CD4-positive, CD25-positive, alpha-beta regulatory T cell (primary cell): ENCODE results near the gene PPP4C. TPM values are rescaled to one million over a fixed set of nuclear protein-coding genes. Genes with fewer than 3 reads are reported as not detected.

Source experiments
- ATAC-seq, 2 donors: fragments of 150-1000 bp; cut with Tn5 transposase; one replicate each; pipeline ENCODE4 v1.10.0; 2021; ENCODE audit warnings: low read depth in 2 of 2, moderate number of reproducible peaks in 2 of 2, moderate library complexity in 1 of 2
- DNase-seq, 3 donors: peaks; one replicate each; pipeline versions ENCODE4 v3.0.0 to v3.0.0-alpha.2; 2012 to 2022; ENCODE audit warnings: mixed read lengths in 1 of 3
- H3K27ac ChIP-seq: one replicate; pipeline ENCODE4 v1.7.0; 2013; ENCODE audit warnings: mild to moderate bottlenecking, low read length; ENCODE audit not compliant: insufficient read depth, poor library complexity, severe bottlenecking
- H3K27me3 ChIP-seq: one replicate; pipeline ENCODE4 v1.7.0; 2013; ENCODE audit warnings: low read length; ENCODE audit not compliant: control insufficient read depth, insufficient read depth
- H3K36me3 ChIP-seq: one replicate; pipeline ENCODE4 v1.7.0; 2013; ENCODE audit warnings: mild to moderate bottlenecking, low read length, moderate library complexity; ENCODE audit not compliant: control insufficient read depth, insufficient read depth
- H3K4me1 ChIP-seq: 2 replicates; pipeline ENCODE4 v1.7.0; 2013; ENCODE audit warnings: mild to moderate bottlenecking, low read length; ENCODE audit not compliant: insufficient read depth, control insufficient read depth, poor library complexity, severe bottlenecking
- H3K4me3 ChIP-seq: one replicate; pipeline ENCODE4 v1.7.0; 2013; ENCODE audit warnings: low read depth, mild to moderate bottlenecking, low read length, moderate library complexity
- H3K9me3 ChIP-seq, 2 experiments: 1 replicate in 1 of 2; 2 replicates in 1 of 2; pipeline ENCODE4 v1.7.0; 2013; ENCODE audit warnings: low read length in 2 of 2, mild to moderate bottlenecking in 1 of 2, moderate library complexity in 1 of 2; ENCODE audit not compliant: control insufficient read depth in 2 of 2
- H3K27ac Mint-ChIP-seq, 3 donors: one replicate each; pipeline ENCODE4 v1.8.0; 2020 to 2022; ENCODE audit warnings: mild to moderate bottlenecking in 3 of 3, mixed read lengths in 3 of 3, moderate library complexity in 2 of 3
- H3K27me3 Mint-ChIP-seq: one replicate; pipeline ENCODE4 v1.8.0; 2022; ENCODE audit warnings: mild to moderate bottlenecking, mixed read lengths
- H3K36me3 Mint-ChIP-seq: one replicate; pipeline ENCODE4 v1.8.0; 2020; ENCODE audit warnings: mixed read lengths
- H3K4me1 Mint-ChIP-seq, 4 donors: one replicate each; pipeline ENCODE4 v1.8.0; 2020 to 2022; ENCODE audit warnings: mixed read lengths in 4 of 4, mild to moderate bottlenecking in 1 of 4
- H3K4me3 Mint-ChIP-seq, 4 donors: one replicate each; pipeline ENCODE4 v1.8.0; 2020 to 2022; ENCODE audit warnings: mild to moderate bottlenecking in 4 of 4, mixed read lengths in 4 of 4, moderate library complexity in 3 of 4
- H3K9me3 Mint-ChIP-seq, 7 donors: one replicate each; pipeline ENCODE4 v1.8.0; 2020 to 2022; ENCODE audit warnings: mixed read lengths in 7 of 7, mild to moderate bottlenecking in 3 of 7, moderate library complexity in 2 of 7
- polyA plus RNA-seq, 4 donors: library from polyadenylated mRNA; unstranded; fragments of 300-500 nt; fragmentation: Illumina TruSeq; gene quantifications; one replicate each; pipeline ENCODE4 v1.2.3, GENCODE V29; 2021
- total RNA-seq: library from RNA; stranded (reverse); gene quantifications from one replicate; pipeline ENCODE4 v1.2.3, GENCODE V29; 2022

PPP4C gene
- total and polyA plus RNA-seq, 5 donors from 2014 or later = 97.0 to 289 (median 242) TPM

DNA sequence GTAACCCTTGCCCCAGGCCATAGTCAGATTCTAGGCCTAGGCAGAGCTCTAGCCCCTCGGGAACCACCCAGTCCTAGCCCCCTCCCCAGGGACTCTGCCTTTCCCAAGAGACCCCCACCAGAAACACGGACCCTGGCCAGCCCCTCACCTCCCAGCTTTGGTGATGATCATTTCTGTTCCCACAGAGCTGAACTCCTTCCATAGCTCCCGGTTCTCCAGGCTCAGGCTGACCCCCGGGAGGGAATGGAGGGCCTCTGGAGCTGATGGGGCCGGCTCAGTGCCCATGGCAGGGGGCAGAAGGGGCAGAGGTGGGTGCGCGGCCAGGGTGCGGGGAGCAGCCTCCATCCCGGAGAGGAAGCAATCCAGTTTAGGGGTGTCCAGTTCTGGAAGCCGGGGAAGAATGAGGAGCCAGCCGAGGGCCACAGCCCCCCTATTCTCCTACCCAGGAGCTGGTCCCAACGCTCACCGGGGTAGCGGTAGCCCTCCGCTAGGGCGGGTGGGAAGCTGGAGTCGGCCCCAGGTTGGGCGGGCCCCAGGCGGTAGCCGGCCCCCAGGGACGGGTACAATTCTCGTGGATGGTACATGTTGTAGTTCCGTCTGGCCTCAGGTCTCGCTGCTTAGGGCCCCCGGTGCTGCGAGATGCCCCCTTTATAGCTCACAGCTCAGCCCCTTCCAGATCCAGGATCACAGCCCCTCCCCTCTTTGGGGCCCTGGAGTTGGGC is 15.0 kb downstream of the PPP4C start:
- Histone ChIP-seq H3K4me3 (no peak overlapping the region), H3K27ac (no peak overlapping the region), H3K9me3 (no peaks in the 10 kb centered on the region), H3K36me3 (peaks cover 14% of the 10 kb centered on the region), H3K4me1 (peaks cover 52% of the 10 kb centered on the region), H3K27me3 (no peaks in the 10 kb centered on the region)
- no peaks in the 10 kb centered on the region for H3K27me3 Mint-ChIP-seq
- DNase-seq = no peak
- peak overlapping the region; percentile 60 to 92 (median 66) for H3K4me3 Mint-ChIP-seq
- no peak for ATAC-seq
- H3K36me3 Mint-ChIP-seq = peaks cover 18% of the 10 kb centered on the region
- H3K9me3 Mint-ChIP-seq = peaks cover 0 to 5% (median 0%) of the 10 kb centered on the region in 7 donors
- peaks cover 8 to 57% (median 24%) of the 10 kb centered on the region in 4 donors for H3K4me1 Mint-ChIP-seq
- peak overlapping the region; percentile 71 to 83 (median 78) for H3K27ac Mint-ChIP-seq

DNA sequence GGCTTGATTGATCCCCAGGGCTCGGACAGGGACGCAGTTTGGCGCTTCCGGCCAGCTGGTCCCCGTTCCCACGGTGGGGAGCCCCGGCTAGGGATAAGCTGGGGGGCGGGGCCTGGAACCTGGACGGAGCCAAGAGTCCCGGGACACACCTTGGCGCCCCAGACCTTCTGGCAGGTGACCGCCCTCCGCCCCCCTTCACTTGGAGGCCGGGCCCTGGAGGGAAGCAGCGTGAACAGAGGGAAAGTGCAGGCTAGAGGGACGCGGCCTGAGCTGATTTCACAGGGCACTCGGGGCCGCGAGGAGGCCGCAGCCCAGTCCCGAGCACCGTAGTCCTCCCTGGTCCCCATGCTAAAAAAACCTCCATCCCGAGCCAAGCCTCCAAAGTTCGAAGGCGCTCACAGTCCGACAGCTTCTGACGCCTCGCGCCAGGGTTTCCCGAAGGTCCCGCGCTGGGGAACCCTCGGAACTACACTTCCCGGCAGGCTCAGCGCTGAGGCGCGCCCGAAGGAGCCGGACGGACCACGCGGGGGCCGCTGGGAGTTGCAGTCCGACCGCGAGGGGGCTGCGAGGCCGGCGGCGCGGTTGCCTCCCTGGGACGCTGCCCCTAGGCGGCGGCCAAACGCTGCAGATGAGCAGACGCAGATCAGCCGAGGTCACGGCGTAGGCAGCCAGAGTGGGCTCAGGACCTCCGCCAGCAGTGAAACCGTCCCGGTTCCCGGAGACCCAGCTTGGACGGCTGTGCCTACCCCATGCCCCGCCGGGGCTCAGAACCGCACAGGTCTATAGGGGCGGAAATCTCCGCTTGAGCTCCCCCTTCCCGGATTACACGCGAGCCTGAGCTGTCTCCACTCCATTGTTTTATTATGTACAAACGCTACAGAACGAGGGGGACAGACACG is 15.9 kb downstream of the PPP4C start, which contains the start of gene TBX6:
TSS of gene TBX6 (minus strand) at position 451 of the 899 bp plus-strand sequence. CDS start 731 bp downstream, outside the sequence.
- Histone ChIP-seq H3K36me3 (peaks cover 14% of the 10 kb centered on the region), H3K27ac (peak within 1 kb of the TSS; percentile 81), H3K27me3 (no peaks in the 10 kb centered on the region), H3K4me3 (peak within 1 kb of the TSS; percentile 65), H3K4me1 (peaks cover 52% of the 10 kb centered on the region), H3K9me3 (peaks cover 0 to 4% of the 10 kb centered on the region in 2 experiments)
- H3K27me3 Mint-ChIP-seq = no peaks in the 10 kb centered on the region
- H3K4me1 Mint-ChIP-seq = peaks cover 8 to 59% (median 24%) of the 10 kb centered on the region in 4 donors
- peak within 1 kb of the TSS; percentile 88 to 90 (median 90) for H3K4me3 Mint-ChIP-seq
- ATAC-seq (peak; percentile 87 to 90), DNase-seq (peak; percentile 90 to 95 (median 93))
- peak within 1 kb of the TSS; percentile 84 to 97 (median 96) for H3K27ac Mint-ChIP-seq
- H3K36me3 Mint-ChIP-seq = peaks cover 18% of the 10 kb centered on the region
- H3K9me3 Mint-ChIP-seq = peaks cover 0 to 9% (median 0%) of the 10 kb centered on the region in 7 donors

DNA sequence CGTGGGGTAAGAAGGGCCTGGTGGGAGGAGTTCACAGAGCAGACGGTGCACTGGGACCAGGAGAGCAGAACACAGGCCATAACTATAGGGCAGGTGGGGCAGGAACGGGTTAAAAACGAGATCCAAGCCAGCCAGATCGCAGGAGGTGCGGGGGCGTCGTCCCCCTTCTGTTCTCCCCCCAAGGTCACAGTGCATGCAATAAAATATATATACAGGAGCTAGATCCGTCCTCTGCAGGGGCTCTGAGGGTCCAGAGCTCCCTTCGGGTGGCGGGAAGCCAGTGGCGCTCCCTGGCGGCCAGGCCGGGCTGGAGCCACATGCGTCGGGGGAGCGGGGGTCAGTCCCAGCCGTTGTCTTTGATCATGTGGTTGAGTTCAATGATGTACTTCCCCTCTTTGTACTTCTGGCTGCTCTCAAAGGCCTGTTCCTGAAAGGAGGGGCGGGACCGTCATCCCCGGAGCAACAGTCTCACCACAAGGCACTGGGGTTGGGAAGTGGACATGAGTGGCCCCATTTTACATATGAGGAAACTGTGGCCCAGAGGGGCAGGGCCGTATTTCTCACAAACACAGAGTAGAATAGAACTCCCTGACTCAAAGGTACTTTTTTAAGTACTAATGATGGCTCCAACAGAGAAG is 16.7 kb downstream of the PPP4C start:
- H3K27ac ChIP-seq = peak overlapping the region; percentile 81
- ATAC-seq (peak; percentile 5 to 6), DNase-seq (peak; percentile 53 to 77 (median 57))
- H3K4me3 ChIP-seq = peak overlapping the region; percentile 65
- H3K27me3 ChIP-seq = no peaks in the 10 kb centered on the region
- Mint-ChIP-seq H3K4me3 (peak overlapping the region; percentile 88 to 90 (median 90)), H3K9me3 (peaks cover 0 to 11% (median 0%) of the 10 kb centered on the region in 7 donors), H3K36me3 (peaks cover 15% of the 10 kb centered on the region), H3K27me3 (no peaks in the 10 kb centered on the region), H3K4me1 (peaks cover 8 to 59% (median 24%) of the 10 kb centered on the region in 4 donors), H3K27ac (peak overlapping the region; percentile 84 to 97 (median 96))
- peaks cover under 1 to 11% of the 10 kb centered on the region in 2 experiments for H3K9me3 ChIP-seq
- peaks cover 52% of the 10 kb centered on the region for H3K4me1 ChIP-seq
- H3K36me3 ChIP-seq = peaks cover 14% of the 10 kb centered on the region

DNA sequence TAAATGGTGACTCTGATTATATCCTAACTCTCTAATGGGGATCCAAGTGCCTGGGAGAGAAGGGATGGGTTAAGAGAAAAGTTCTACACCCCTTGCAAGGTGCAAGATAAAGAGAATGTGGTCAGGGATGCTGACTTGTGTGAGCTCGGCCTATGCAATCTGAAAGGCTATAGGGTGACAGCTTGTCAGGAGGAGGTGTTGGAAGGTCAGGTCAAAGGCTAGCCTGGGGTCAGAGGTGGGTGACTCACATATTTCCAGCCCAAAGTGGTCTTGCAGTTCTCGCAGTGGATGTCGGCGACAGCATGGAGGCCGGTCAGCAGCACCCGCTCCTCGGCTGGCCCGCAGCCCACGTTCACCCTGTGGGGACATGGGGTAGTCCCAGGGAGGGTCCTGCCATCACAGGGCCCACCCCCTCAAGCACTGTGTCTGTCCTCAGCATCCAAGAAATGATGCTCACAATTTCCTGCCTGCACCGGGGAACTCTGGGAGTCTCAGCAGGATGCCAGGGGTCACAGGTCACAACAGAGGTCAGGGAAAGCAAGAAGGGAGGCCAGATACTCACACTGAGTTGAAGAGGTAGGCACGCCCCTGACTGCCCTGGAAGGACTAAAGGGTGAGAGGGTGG is 18.9 kb downstream of the PPP4C start:
- H3K27ac Mint-ChIP-seq = peak overlapping the region; percentile 85 to 90 (median 88)
- no peaks in the 10 kb centered on the region for H3K27me3 Mint-ChIP-seq
- no peak for DNase-seq
- Histone ChIP-seq H3K27me3 (no peaks in the 10 kb centered on the region), H3K36me3 (peaks cover 14% of the 10 kb centered on the region), H3K4me1 (peaks cover 52% of the 10 kb centered on the region), H3K27ac (peak overlapping the region; percentile 81), H3K4me3 (peak overlapping the region; percentile 73), H3K9me3 (peaks cover 10 to 22% of the 10 kb centered on the region in 2 experiments)
- H3K9me3 Mint-ChIP-seq = peaks cover 0 to 21% (median 3%) of the 10 kb centered on the region in 7 donors
- peak overlapping the region; percentile 90 to 98 (median 90) for H3K4me3 Mint-ChIP-seq
- H3K4me1 Mint-ChIP-seq = peaks cover 8 to 46% (median 24%) of the 10 kb centered on the region in 4 donors
- H3K36me3 Mint-ChIP-seq = peaks cover 13% of the 10 kb centered on the region
- no peak for ATAC-seq

DNA sequence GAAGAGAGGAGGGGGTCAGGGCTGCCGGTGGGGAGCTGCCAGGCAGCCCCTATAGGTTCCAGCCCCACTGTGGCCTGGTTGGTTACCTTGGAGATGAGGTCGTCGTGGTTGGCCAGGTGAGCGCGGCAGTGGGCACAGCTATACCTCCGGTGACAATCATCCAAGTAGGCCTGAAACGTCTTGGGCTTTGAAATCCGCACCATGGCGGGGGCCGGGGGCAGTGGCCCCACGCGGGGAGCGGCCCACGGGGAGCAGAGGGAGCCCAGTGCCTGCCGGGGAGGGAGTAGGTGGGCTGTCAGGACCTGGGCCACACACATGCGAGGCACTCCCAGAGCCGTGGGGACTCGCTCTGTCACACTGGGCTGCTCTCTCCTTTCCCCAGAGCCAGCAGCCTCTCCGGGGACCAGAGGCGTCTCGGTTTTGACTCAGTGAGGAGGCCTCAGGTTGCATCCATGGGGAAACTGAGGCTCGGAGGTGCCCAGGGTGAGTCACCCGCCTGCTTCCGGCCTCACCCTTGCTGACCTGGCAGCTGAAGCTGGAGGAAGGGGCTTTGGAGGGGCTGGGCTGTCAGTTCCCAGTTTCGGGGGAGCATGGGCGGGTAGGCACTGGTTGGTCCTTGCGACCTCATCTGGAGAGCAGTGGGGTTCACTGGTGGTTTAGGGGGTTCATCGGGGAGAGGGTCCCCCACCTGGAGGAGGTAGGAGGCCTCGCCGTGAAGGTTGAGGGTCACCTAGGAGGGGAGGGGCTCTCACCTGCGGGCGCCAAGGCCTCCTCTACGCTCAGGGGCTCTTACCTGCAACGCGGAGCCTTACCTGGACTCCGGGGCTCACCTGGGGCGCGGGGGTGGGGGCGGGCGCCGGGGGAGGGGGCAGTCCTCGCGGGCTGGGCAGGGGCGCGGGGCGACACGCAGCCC is 19.6 kb downstream of the PPP4C start:
- H3K4me3 ChIP-seq = peak overlapping the region; percentile 73
- peaks cover 10 to 22% of the 10 kb centered on the region in 2 experiments for H3K9me3 ChIP-seq
- no peaks in the 10 kb centered on the region for H3K27me3 ChIP-seq
- peaks cover 13% of the 10 kb centered on the region for H3K36me3 Mint-ChIP-seq
- peaks cover 0 to 21% (median 3%) of the 10 kb centered on the region in 7 donors for H3K9me3 Mint-ChIP-seq
- H3K27ac Mint-ChIP-seq = peak overlapping the region; percentile 85 to 93 (median 90)
- H3K4me3 Mint-ChIP-seq = peak overlapping the region; percentile 90 to 98 (median 90)
- no peaks in the 10 kb centered on the region for H3K27me3 Mint-ChIP-seq
- ATAC-seq (no peak), DNase-seq (peak in 2 of 3 donors; percentile 18 to 33)
- H3K4me1 Mint-ChIP-seq = peaks cover 8 to 39% (median 22%) of the 10 kb centered on the region in 4 donors
- H3K27ac ChIP-seq = peak overlapping the region; percentile 81
- H3K36me3 ChIP-seq = peaks cover 14% of the 10 kb centered on the region
- H3K4me1 ChIP-seq = peaks cover 47% of the 10 kb centered on the region

DNA sequence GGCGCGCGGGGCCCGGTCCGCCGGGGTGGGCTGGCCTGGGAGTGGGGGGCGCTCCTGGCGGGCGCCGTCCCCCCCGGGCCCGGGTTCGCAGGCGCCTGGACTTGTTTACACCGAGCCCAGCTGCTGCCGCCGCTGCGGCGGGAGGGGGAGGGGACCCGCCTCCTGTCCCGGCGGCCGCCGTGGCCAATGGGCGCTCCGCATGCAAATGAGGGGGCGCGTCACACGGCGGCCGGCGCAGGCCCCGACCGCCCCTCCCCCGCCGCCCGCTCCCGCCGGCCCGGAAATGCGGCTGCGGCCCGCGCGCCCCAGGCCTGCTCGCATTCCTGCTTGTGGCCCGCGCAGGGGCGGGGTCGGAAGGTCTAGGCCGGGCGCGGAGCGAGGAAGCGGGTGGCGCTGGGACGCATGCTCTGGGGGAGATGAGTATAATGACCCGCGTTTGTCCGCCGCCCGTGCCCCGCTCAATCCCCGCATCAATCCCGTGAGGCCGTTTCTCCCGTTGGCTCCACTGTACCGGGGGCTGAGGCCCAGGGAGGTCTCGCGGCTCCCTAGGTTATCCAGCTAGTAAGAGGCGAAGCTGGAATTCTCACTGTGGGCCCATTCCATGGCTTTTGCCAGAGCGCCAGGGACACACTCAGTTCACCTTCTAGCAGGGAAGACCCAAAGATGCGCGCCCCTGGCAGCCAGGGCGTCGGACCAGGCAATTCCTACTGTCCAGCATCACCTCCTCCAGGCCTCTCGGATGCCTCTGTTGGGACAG is 20.5 kb downstream of the PPP4C start, which contains the start of gene YPEL3:
TSS of gene YPEL3 (minus strand) at position 109 of the 757 bp plus-strand sequence. CDS start 731 bp downstream, outside the sequence.
- peaks cover 0 to 21% (median 3%) of the 10 kb centered on the region in 7 donors for H3K9me3 Mint-ChIP-seq
- Histone ChIP-seq H3K27ac (peak within 1 kb of the TSS; percentile 83), H3K9me3 (peaks cover 10 to 22% of the 10 kb centered on the region in 2 experiments), H3K4me1 (peaks cover 40% of the 10 kb centered on the region), H3K27me3 (no peaks in the 10 kb centered on the region), H3K4me3 (peak within 1 kb of the TSS; percentile 73), H3K36me3 (peaks cover 14% of the 10 kb centered on the region)
- no peaks in the 10 kb centered on the region for H3K27me3 Mint-ChIP-seq
- DNase-seq (peak; percentile 87 to 93 (median 88)), ATAC-seq (peak; percentile 60 to 67)
- peaks cover 13% of the 10 kb centered on the region for H3K36me3 Mint-ChIP-seq
- H3K4me3 Mint-ChIP-seq = peak within 1 kb of the TSS; percentile 90 to 98 (median 90)
- H3K4me1 Mint-ChIP-seq = peaks cover 8 to 36% (median 22%) of the 10 kb centered on the region in 4 donors
- H3K27ac Mint-ChIP-seq = peak within 1 kb of the TSS; percentile 89 to 95 (median 90)
